Gastroesophageal sphincter (tissue), 3 donors: ENCODE measurements around the gene PTGDR.

Experiments
- POLR2A ChIP-seq, 2 donors: fragments of 450-650 bp; IDR thresholded peaks; one replicate each; pipeline ENCODE4 v1.6.1; 2017; ENCODE audit warnings: antibody characterized with exemption in 2 of 2, mild to moderate bottlenecking in 2 of 2, moderate library complexity in 1 of 2
- POLR2AphosphoS5 ChIP-seq: sonication (generic); formaldehyde crosslinking; IDR thresholded peaks from one replicate; pipeline ENCODE4 v1.6.1; 2017; ENCODE audit warnings: antibody characterized with exemption
- TF ChIP-seq, protein P1 (sequence below), 4 experiments: fragments of 200-600 bp in 2 of 4; fragments of 450-650 bp in 2 of 4; sonication (generic) in 1 of 4; IDR thresholded peaks; one replicate each; pipeline ENCODE4 v1.5.1; 2017 to 2019; ENCODE audit warnings: antibody characterized with exemption in 4 of 4, mild to moderate bottlenecking in 2 of 4, moderate library complexity in 2 of 4

DNA sequence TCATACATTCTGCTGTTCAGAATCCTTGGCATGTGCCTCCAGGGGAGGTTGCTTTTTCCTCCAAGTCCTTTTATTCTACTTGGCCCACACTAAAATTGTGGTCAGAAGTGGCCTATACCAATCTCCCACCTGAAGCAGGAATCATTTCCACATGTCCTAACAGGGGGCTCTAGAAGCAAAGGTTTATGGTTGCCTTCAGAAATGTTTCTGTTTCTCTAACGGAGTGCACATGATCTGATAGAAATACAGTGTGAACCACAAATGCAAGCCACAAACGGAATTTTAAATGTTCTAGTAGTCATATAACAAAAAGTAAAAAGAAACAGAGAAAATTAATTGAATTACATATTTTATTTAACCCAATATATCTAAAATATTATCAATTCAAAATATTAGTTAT lies 50.6 kb downstream of the PTGDR start:
- TF ChIP-seq, protein P1, sequence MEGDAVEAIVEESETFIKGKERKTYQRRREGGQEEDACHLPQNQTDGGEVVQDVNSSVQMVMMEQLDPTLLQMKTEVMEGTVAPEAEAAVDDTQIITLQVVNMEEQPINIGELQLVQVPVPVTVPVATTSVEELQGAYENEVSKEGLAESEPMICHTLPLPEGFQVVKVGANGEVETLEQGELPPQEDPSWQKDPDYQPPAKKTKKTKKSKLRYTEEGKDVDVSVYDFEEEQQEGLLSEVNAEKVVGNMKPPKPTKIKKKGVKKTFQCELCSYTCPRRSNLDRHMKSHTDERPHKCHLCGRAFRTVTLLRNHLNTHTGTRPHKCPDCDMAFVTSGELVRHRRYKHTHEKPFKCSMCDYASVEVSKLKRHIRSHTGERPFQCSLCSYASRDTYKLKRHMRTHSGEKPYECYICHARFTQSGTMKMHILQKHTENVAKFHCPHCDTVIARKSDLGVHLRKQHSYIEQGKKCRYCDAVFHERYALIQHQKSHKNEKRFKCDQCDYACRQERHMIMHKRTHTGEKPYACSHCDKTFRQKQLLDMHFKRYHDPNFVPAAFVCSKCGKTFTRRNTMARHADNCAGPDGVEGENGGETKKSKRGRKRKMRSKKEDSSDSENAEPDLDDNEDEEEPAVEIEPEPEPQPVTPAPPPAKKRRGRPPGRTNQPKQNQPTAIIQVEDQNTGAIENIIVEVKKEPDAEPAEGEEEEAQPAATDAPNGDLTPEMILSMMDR (IDR thresholded peaks at IDR 0.05) = no peak
- TF ChIP-seq POLR2A (IDR thresholded peaks at IDR 0.05) (no peak), POLR2AphosphoS5 (no peak)
